Muscle of back (tissue), 11 donors: ENCODE results near the gene ADAMTS12. TPM values are rescaled to one million over a fixed set of nuclear protein-coding genes. Genes with fewer than 3 reads are reported as not detected.

Experiments
- DNase-seq, 3 donors: peaks; one replicate each; pipeline versions ENCODE4 v3.0.0 to v3.0.0-alpha.2; 2013
- polyA plus RNA-seq, 10 donors: library from polyadenylated mRNA; unstranded; fragments of 120-200 nt; gene quantifications; one replicate each; pipeline ENCODE4 v1.2.1, GENCODE V29; 2013; ENCODE audit not compliant: insufficient read length in 10 of 10

ADAMTS12 gene
- polyA plus RNA-seq, 10 donors, result 18.5 to 30.8 (median 23.9) TPM

DNA sequence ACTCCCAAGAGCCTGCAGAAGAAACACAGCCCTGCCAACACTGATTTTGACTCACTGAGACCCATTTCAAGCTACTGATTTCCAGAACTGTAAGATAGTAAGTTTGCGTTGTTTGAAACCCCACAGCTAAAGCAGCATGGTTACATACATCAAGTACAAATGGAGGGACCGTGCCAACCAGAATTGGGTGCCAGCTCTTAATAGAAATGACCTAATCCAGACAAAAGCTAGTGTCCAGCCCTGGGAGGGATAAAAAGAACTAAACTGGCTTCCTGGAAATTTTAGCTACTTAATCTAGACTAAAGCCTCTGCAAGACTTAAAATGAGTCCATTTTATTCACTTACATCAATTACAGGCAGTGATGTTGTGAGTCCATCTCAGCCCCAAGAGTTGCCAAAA, 122.6 kb downstream of the ADAMTS12 start:
- no peak for DNase-seq

DNA sequence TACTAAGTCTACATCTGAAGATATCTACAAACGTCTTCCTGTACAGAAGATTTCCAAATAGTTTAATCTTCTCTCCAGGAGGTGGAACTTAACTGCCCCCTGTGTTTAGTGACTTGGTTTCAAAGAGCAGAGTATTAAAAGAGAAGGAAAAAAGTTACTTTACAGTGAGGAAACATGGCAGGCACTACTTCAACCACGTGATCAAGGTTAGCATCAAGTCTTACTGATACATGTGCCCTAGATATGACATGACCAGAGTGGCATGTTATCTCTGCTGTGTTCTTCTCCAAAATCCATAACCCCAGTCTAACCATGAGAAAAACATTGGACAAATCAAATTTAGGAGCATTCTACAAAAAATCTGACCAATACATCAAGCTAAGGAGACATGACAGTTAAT, 125.8 kb downstream of the ADAMTS12 start:
- DNase-seq, result no peak

DNA sequence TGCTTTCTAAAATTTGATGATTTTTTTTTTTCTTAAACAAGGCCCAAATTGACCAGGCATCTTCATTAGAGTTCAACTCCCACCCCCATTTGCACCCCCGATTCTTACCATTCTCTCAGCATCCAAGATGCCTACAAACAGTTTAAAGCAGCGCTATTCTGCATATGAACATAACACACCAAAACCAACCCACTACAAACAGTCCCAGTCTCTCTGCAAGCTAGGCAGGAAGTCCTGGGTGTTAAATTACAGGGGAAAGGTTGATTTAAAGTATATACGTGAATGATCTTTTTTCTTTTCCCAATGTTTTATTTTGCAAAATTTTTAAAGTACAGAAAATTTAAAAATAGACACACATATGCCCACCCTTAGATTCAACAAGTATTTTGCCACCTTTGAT, 127.0 kb downstream of the ADAMTS12 start:
- DNase-seq, result no peak

DNA sequence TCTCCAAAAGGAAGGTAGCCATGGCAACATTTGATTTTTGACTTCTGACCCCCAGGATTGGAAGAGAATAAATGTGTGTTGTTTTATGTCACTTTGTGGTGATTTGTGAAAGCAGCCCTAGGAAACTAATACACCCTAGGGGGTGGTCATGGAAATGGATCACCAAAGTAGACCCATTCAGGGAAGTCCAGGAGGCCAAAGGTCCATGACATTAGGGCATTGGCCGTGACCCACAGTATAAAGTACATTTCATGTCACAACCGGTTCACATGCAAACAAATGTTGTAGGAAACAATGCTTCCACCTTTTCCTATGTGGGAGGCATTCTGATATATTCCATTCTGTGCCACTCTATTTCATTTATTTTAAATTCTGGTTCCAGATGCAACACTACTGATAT, 128.4 kb downstream of the ADAMTS12 start:
- no peak for DNase-seq

DNA sequence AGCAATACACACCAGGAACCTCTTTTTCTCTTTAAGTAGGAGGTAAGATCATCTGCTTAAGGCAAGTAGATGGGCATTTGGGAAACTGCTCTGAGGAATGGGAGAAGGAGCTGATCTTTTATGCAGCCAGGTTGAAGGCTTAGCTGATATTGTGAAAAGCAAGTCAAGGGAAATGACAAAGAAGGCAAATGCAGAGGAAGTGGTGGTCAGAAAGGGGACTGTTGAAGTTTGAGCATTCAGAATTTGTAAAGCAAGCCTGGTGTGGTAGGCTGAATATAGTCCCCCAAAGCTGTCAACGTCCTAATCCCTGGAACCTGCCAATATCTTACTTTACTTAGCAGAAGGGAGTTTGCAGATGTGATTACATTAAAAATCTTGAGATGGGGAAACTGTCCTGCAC, 128.9 kb downstream of the ADAMTS12 start:
- DNase-seq, result no peak

DNA sequence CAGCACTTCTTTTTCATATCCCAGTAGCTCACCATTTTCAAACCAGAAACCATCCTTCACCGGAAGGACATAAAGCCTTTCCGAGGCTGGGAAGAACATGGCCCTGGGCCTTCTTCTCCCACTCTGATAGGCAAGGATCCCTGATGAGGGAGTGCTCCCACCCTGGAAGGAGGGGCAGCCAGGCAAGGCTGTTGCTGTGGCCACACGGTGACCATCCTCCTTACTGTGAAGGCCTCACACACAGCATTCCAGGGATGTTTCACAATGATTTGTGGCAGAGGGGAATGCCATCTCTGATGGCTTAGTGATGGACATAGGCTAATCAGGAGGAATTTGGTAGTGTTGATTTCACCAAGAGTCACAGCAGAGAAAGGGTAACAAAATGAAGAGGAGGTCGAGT, 130.7 kb downstream of the ADAMTS12 start:
- peak in 1 of 3 donors; percentile 36 for DNase-seq

DNA sequence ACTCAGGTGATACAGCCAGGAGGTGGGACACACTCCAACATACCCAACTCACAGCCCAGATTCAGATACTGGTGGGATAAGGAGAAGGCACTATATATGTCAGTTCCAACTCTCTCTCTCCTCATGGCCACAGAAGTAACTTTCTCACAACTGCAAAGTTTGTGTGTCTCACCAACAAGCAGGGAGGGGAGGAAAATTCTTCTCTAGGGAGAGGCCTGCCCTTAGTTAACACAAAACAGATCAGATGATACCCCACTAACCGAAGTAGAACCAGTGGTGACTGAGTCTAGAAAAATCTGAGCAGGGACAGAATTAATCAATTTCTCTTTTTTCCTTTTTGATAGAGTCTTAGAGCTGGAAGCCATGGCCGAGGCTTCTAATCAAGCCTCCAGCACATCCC, 133.1 kb downstream of the ADAMTS12 start:
- no peak for DNase-seq

DNA sequence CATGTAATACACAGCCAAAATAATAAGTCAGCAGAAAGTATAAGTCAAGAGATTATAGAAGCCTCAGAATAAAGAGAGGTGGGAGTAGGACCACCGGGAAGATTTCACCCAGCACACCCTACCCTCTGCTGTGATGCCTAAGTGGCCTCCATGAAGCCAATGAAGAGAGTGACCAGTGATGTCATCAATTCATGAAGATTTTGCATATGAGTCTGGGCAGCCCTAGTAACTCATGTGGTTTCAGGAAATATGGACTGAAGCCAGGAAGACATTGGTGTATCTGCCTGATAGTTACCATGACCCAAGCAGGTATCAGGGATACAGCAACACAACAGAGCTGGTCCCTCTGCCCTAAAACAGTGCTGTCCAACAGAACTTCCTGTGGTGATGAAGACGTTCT, 135.3 kb downstream of the ADAMTS12 start:
- DNase-seq, result no peak

DNA sequence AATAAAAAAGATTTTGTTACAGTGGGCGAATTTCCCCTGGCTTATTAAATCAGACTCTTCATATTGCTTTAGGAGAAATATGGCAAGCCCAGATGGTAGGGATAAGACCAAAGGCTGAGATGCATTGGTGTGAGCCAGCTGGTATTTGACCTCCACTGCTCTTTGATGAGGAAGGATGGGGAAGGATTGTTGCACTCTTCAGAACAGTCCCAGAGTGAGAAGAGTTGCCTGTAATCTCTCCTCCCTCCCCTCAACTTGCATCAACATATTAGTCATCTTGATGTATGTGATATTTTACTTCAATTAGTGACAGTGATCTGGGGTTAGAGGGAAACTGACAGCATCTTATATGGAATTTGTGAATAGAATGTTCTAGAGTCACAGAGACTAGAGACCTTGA, 136.6 kb downstream of the ADAMTS12 start:
- no peak for DNase-seq

DNA sequence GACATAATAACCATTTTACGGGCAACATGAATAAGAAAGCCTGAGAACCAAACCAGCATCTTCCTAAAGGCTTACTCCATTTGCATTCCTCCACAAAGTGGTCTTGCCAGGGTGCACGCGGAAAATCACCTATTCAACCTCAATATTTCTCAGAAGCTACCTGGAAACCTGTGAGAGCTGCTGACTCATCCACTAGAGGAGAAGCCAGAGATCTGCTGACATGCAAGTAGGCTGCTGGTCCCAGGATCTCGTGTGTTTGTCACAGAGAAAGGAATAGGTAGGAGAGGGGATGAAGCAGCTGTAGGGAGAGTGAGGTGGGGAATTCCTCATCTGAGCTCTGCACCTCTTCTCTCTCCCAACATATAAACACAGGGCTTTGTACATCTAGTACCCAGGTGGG, 138.1 kb downstream of the ADAMTS12 start:
- no peak for DNase-seq

DNA sequence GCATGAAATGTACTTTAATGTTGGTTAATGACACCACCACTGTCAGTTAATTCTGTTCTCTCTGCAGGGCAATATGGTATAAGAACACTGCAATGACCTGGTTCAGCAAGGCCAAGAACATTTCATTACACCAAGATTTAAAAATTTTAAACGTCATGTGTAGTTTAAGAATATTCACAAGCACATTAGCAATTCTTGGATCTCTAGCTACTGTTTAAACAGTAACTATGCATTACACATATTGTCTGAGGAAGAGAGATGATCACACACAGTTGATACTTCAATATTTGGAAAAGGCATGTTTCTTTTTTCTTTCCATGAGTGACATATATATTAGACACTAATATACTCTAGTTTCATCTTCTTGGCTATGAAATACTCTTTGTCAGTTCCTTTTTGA, 143.0 kb downstream of the ADAMTS12 start:
- DNase-seq, result no peak

DNA sequence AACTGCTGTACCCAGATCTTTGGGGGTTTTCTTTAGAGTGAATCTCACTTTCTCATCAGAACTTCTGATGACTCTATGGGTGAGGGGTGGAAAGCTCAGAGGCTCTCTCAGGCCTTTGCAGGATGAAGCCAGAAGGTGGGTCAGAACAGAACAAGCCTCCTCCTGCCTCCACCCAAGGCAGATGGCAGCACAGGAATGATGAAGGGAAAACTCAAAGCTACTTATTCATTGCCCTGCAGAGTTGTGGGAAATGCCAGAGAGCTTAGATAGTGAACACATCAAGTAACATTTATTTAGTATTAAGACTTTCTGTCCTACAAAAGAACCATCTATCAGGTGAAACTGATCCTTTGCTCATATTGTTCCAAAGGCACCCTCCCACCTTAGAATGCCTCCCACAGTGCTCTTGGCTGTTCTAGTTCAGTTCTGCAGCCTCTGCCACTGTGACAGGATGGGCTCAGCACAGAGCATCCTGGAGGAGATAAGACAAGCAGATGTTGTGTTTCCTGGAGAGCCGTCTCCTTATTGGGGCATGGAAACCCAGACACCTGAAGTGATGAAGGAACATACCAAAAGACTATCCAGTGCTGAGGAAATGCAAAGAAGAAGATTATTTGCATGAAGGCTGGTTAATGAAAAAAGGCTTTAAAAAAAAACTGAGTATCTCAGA, 146.6 kb downstream of the ADAMTS12 start:
- no peak for DNase-seq

DNA sequence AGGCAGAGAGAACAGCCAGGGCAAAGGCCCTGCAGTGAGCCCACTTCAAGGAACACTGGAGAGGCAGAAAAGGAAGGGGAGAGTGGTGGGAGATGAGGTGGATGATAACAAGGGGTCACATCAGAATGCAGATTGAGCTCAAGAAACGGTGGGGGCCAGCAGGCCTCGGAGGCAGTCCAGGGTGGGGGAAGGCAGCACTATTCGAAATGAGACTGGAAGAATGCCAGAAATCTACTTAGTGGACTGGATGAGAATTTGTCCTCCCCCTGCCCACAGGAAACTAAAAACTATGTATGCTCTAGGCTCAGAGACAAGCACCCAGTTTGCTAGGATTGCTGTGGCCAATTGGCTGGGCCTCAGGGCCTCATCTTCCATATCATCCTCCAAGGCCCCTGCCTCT, 148.7 kb downstream of the ADAMTS12 start:
- DNase-seq, result no peak

DNA sequence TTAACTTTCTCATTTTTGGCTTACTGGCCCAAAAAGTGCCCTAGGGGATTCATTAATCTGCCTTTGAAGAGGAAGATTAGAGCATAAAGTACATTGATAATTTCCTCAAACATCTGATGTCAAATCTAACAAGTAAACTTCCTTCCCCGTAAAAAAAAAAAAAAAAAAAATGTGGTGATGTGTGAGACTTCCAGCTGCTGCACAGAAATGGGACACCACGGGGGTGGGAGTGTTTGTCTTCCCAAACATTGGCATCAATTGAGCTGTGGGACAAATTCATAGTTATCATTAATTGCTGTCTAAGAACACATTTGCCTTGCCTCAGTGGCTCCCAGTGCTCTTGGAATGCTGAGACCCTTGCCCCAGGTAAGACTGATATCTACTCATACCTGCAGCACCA, 149.6 kb downstream of the ADAMTS12 start:
- no peak for DNase-seq

DNA sequence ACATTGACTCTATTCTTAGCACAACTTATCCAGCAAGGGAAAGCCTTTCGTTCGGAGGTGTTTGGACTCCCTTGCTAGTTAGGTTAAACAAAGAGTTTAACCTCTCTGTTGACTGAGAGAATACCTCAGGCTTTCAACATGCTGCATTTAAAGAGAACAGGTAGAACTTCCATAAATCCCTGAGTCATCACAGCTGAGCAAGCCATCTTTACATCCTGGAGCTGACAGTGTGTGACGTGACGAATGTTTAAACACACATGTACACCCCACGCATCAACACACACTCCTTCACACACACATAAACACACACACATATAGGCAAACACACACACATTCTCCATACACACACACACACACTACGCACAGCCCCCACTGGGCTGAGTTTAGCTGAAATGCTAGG, 152.8 kb downstream of the ADAMTS12 start:
- DNase-seq, result no peak

DNA sequence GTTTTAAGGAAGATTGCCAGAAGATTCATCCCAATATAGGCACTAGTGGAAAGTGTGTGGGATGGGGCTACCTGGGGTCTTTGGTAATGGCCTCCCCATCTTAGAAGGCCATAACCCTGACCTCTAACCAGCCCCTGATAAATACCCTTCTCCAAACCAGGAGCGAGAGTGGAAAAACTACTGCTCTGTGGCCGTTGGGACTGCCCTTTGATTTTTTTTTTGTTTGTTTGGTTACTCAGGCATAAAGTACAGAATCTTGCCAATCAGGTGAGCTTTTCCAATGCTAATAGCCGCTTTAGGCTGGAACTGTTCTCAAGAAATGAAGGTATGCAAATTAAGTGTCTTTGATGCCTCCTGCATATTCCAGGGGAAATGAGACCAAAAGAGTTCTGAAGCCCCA, 153.7 kb downstream of the ADAMTS12 start:
- DNase-seq, result no peak

DNA sequence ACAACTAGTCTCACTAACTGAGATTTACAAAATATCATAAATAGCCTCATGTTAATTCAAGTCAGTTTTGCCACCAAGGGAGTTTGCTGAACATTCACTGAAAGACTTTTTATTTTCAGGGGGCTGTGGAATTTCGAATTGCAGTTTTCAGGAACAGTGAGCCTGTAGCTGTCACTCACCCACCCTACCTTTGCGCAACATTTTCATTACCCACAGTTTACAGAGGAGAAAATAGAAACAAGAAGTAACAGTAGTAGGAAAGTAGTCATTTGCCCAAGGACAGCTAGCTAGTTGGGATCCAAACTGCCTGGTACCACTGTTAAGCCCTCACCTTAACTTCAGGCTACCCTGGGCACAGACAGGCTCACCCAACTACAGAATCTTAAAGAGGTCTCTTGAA, 154.1 kb downstream of the ADAMTS12 start:
- no peak for DNase-seq

DNA sequence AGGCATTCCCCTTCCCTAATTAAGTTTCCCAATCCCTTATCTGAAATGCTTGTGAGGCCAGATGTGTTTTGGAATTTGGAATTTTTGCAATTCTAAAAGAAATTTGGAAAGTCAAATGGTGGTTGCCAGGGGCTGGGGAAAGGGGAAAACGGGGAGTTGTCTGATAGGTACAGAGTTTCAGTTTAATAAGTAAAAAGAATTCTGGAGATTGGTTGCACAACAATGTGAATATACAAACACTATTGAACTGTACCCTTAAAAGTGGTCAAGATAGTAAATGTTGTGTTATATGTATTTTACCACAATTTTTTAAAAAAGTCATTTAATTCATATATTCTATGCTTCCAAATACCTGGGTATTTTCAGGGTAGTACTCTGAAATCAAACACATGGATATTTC, 154.5 kb downstream of the ADAMTS12 start:
- DNase-seq, result no peak

DNA sequence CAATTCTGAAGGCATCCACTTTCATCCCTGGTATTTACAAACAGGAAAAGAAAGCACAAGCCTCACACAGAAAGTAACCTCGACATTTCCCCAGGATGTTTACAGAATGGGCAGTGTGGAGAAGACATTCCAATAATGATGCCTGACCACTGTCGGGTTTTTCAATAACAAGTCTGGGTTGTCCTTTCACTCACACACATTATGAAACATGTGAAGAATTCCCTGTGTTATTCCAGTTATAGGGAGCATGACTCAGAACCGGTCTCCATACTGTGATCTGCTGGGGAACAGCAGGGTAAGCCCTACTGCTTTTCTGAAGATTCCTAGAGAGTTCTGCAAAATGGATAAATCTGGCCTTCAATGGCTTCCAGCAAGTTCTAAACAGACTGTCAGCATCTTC, 155.3 kb downstream of the ADAMTS12 start:
- DNase-seq, result peak in 1 of 3 donors; percentile 63

DNA sequence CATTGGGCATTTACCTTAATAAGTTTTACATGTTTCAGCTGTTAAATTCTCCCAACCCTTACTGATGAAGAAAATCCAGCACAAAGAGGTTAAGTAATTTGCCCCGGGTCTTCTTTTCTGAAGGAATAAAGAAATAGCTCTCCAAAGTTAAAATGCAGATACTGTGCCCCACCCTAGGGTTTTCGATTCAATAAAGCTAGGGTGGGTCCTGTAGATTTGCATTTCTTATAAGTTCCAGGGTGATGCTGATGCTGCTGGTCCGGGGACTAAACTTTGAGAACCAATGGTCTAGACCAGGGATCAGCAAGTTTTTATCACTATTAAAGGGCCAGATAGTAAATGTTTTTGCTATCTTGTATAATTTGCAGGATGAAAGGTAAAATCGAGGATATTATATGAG, 156.7 kb downstream of the ADAMTS12 start:
- DNase-seq, result no peak

DNA sequence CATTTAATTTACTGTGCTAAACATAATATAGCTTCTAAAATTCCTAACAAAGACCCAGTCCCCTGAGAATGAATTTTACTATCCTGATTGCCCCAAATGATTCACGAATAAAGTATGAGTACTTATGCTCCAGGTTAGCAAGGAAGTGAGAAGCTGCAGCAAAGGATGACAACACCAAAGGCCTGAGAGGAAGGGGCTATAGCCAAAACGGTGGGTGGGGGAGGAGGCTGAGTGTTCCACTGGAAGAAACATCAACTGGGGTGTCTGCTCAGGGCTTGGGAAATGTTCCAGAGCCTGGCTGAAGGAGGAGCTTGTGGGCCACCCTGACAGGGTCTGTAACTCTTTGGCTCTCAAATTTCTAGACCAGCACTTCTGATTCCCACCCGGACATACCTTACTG, 157.3 kb downstream of the ADAMTS12 start:
- peak in 2 of 3 donors; percentile 49 to 67 for DNase-seq

DNA sequence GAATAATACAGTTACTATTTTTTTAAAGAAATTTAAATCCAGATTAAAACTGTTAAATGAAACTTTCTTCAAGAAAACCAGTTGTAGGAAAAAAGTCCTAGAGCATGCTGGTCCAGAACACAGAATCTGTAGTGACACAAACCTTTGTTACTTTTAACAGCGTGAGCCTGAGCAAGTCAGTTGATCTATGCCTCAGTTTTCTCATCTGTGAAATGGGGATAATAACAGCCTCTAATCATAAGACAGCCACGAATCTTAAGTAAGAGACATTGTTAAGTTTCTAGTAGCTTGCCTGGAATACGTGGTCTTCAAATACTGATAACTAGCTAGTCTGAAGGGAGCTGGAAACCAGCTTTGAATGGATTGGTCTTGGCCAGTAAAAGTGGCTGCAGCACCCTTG, 158.6 kb downstream of the ADAMTS12 start:
- DNase-seq, result no peak

DNA sequence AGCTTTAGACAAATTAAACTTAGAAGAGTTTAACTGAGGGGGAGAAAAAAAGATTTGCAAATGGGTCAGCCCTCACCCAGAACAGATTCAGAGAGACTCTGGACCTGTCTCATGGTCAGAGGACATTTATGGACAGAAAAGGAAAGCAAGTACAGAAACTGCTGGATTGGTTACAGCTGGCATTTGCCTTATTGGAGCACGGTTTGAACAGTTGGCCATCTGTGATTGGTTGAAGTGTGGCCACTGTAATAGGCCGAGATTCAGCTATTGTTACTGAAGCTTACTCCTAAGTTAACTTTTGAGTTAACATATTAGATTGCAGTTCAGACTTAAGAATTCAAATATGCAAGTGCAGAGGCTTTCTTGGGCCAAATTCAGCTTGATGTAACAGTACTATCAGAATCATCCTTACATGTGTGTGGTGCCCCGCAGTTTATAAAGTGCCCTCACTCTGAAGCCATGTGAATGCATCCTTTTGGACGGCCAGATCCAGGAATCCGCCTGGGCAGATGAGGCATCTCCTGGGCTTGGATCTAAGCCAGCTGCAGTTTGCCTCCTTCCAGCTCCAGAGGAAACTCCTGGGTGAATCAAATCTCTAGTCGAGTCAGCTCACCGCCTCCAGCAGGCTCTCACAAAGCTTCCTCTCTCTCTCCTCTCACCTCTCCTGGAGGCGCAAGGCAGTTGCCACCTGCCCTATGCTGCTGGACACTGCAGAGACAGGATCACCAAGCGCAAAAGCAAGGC, 165.2 kb downstream of the ADAMTS12 start:
- DNase-seq, result peak; percentile 45 to 81 (median 72)

DNA sequence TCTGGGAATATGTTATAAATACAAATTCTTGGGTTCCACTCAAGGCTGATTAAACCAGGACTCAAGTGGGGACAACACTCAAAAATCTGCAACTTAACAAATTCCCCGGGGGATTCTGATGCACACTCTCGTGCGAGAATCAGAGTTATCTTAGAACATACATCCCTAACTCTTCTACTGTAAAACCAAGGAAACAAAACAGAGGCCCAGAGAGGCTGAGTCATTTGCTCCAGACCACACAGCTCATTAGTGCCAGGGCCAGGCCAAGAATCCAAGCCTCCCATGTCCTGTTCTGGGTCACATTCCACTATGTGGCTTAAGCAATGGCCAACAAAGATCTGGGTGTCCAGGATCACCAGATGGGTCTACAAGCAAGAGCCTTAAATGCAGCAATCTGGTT, 166.0 kb downstream of the ADAMTS12 start:
- no peak for DNase-seq
